ENCODE measurements around the gene ARID2.

Gene ARID2

DNA sequence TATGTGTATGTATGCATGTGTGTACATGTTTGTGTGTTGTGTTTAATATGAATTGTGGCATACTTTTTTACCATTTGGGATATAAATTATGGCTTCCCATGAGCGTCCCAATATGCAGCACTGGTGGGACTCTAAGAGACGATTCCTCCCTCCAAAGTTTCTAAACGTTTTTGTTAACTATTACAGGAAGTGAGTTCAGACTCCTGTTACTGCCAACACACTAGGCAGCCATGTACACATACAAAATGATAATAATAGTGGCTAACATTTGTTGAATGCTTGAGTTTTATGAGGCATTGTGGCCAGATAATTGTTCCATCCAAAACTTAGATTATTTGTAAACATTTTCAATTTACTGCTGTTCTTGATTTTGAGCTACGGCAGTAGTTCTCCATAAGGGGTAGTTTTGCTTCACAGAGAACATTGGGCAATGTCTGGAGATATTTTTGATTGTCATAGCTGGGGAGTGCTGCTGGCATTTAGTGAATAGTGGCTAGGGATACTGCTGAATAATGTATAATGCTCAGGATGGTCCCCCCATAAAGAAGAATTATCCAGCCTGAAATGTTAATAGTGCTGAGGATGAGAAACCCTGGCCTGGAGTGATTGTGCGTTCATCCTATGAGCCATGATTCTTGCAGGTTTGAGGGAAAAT, 45.1 kb downstream of the ARID2 start:
- TF ChIP-seq, protein P1, sequence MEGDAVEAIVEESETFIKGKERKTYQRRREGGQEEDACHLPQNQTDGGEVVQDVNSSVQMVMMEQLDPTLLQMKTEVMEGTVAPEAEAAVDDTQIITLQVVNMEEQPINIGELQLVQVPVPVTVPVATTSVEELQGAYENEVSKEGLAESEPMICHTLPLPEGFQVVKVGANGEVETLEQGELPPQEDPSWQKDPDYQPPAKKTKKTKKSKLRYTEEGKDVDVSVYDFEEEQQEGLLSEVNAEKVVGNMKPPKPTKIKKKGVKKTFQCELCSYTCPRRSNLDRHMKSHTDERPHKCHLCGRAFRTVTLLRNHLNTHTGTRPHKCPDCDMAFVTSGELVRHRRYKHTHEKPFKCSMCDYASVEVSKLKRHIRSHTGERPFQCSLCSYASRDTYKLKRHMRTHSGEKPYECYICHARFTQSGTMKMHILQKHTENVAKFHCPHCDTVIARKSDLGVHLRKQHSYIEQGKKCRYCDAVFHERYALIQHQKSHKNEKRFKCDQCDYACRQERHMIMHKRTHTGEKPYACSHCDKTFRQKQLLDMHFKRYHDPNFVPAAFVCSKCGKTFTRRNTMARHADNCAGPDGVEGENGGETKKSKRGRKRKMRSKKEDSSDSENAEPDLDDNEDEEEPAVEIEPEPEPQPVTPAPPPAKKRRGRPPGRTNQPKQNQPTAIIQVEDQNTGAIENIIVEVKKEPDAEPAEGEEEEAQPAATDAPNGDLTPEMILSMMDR (IDR thresholded peaks at IDR 0.05; ENCODE audit: insufficient read depth, low read depth, low read length, missing control alignments): no peak

DNA sequence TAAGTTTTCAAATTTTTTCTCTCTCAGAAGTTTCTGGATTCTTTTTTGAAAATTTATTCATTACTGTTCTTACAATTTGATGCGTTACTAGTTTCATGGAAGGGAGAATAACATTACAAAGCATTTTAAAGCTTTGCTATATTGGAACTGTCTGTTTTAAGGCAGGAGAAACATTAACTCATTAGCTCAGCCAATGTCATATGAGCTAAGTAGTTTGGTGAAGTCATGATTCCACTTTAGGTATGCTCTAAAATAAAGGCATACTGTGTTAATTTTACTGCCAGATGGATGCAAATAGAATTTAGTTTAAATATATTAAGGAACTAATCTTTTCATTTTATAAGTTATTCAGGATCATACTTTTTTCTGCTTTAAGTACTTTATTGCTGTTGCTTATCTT, 46.0 kb downstream of the ARID2 start:
- DNase-seq (ENCODE audit: low read depth): no peak
- TF ChIP-seq, protein P1 (IDR thresholded peaks at IDR 0.05; ENCODE audit: insufficient read depth, low read depth, low read length, missing control alignments): no peak
- no peak overlapping the region for H3K4me3 ChIP-seq (ENCODE audit: low read length)

More for the DNA sequence above, 45.1 kb downstream of the ARID2 start:
- no peak overlapping the region for H3K4me3 ChIP-seq (ENCODE audit: low read length)
- no peak for DNase-seq (ENCODE audit: low read depth)

GRCh38 chr12:45775964-45776363, 46.5 kb downstream of the ARID2 start:
- TF ChIP-seq, protein P1 (IDR thresholded peaks at IDR 0.05; ENCODE audit: insufficient read depth, low read depth, low read length, missing control alignments): no peak
- no peak overlapping the region for H3K4me3 ChIP-seq (ENCODE audit: low read length)
- DNase-seq (ENCODE audit: low read depth): no peak

GRCh38 chr12:45779936-45780335, 50.4 kb downstream of the ARID2 start:
- TF ChIP-seq, protein P1 (IDR thresholded peaks at IDR 0.05; ENCODE audit: insufficient read depth, low read depth, low read length, missing control alignments): no peak
- no peak overlapping the region for H3K4me3 ChIP-seq (ENCODE audit: low read length)
- no peak for DNase-seq (ENCODE audit: low read depth)

- H3K4me3 ChIP-seq (ENCODE audit: low read length): no peak overlapping the region
- DNase-seq (ENCODE audit: low read depth): no peak
- TF ChIP-seq, protein P1 (IDR thresholded peaks at IDR 0.05; ENCODE audit: insufficient read depth, low read depth, low read length, missing control alignments): no peak
Observed at GRCh38 chr12:45781080-45781479, 51.6 kb downstream of the ARID2 start.

DNA sequence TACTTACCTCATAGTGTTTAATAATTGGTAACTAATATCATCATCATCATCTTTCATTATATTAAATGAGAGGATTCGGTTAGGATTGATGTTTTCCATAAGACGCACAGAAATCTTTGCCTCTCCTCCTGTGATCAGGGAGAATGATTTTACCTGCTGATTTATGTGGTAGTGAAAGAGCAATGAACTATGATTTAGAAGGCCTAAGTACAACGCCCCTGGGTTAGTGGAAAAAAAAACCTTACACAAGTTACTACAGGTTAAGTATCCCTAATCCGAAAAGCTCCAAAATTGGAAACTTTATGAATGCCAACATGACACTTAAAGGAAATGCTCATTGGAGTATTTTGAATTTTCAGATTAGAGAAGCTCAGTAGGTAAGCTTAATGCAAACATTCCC, 55.8 kb downstream of the ARID2 start:
- TF ChIP-seq, protein P1 (IDR thresholded peaks at IDR 0.05; ENCODE audit: insufficient read depth, low read depth, low read length, missing control alignments): no peak
- DNase-seq (ENCODE audit: low read depth): no peak
- no peak overlapping the region for H3K4me3 ChIP-seq (ENCODE audit: low read length)

DNA sequence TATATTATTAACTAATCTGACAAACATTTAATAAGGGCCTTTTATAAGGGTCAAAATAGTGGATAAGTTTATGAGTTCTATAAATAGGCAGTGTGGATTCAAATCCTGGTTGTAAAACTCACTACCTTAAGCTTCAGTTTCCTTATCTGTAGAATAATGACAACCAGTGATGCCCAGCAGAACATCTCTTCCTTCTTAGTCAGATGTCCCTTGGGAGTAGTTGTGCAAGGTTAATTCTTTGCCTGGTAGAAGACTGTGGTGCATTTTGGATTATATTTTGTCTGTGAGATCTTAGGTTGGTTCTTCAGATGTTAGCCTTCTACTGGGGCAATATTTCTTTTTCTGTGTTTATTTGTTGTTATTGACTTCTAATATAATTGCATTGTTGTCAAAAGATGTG, 59.5 kb downstream of the ARID2 start:
- peak; percentile 28 for DNase-seq (ENCODE audit: low read depth)
- TF ChIP-seq, protein P1 (IDR thresholded peaks at IDR 0.05; ENCODE audit: insufficient read depth, low read depth, low read length, missing control alignments): no peak

More for the DNA sequence above, 59.5 kb downstream of the ARID2 start:
- H3K4me3 ChIP-seq (ENCODE audit: low read length): no peak overlapping the region

All from epithelial cell of esophagus (primary cell).